Ureter (tissue), 1 donor: Measurements from ENCODE around the gene ZNF256. TPM values are rescaled to one million over a fixed set of nuclear protein-coding genes. Genes with fewer than 3 reads are reported as not detected.

Experiments
- total RNA-seq: library from RNA; stranded (reverse); gene quantifications from one replicate; pipeline ENCODE4 v1.2.4, GENCODE V29; 2023
- donor health status: DM: yes; HTN: yes; CAD: no.

ZNF256 gene
- total RNA-seq, 1 donor from 2014 or later: 10.6 TPM

Other genes starting within 250 kb of the ZNF256 start
- 14.2 TPM for gene ZNF154, start 238.5 kb downstream of the ZNF256 start, total RNA-seq
- gene ZNF671, start 220.1 kb downstream of the ZNF256 start, total RNA-seq: 10.9 TPM
- gene ZNF776, start 200.9 kb downstream of the ZNF256 start, total RNA-seq: 22.2 TPM
- gene ZNF586, start 178.0 kb downstream of the ZNF256 start, total RNA-seq: 31.6 TPM
- 67.1 TPM for gene ZNF552, start 132.8 kb downstream of the ZNF256 start, total RNA-seq
- gene ZNF587B, start 117.4 kb downstream of the ZNF256 start, total RNA-seq: 38.3 TPM
- 60.2 TPM for gene ZNF587, start 97.8 kb downstream of the ZNF256 start, total RNA-seq
- 51.7 TPM for gene ZNF814, start 58.7 kb downstream of the ZNF256 start, total RNA-seq
- 27.1 TPM for gene ZNF417, start 31.1 kb downstream of the ZNF256 start, total RNA-seq
- 12.1 TPM for gene ZNF418, start 12.3 kb downstream of the ZNF256 start, total RNA-seq
- 2.2 TPM for gene C19orf18, start 26.8 kb upstream of the ZNF256 start, total RNA-seq
- 28.1 TPM for gene ZNF606, start 55.1 kb upstream of the ZNF256 start, total RNA-seq
- 2.3 TPM for gene ZSCAN1, start 86.3 kb upstream of the ZNF256 start, total RNA-seq
- gene ZNF135, start 111.6 kb upstream of the ZNF256 start, total RNA-seq: 14.1 TPM
- 109 TPM for gene ZSCAN18, start 150.5 kb upstream of the ZNF256 start, total RNA-seq
- 14.8 TPM for gene ZNF329, start 203.1 kb upstream of the ZNF256 start, total RNA-seq
- gene ZNF274, start 235.4 kb upstream of the ZNF256 start, total RNA-seq: 29.7 TPM